K562 (cell line): ENCODE results near the gene HSD17B1. TPM values are rescaled to one million over a fixed set of nuclear protein-coding genes. Genes with fewer than 3 reads are reported as not detected.

ENCODE experiments used
- ATAC-seq: fragments of 200-7000 bp; cut with Tn5 transposase; 3 replicates; pipeline ENCODE4 v1.9.1; 2020; ENCODE audit warnings: moderate library complexity
- BruUV-seq: library from RNA; stranded (reverse); fragments of 400-500 nt; replicated peaks from 2 replicates; lab custom pipeline; 2021; lab: Mats Ljungman, UMichigan
- CTCF ChIA-PET: fragments of 300-600 bp; formaldehyde crosslinking; extraction: SDS; loops from one replicate; lab custom pipeline; 2021; ENCODE audit warnings: low intra/inter-chr PET ratio; lab: Yijun Ruan, JAX
- POLR2A ChIA-PET: fragments of 300-600, 350-650 bp; sonication (Branson Sonifier 250); formaldehyde crosslinking; extraction: SDS; loops from one replicate; lab custom pipeline; 2021; ENCODE audit warnings: antibody characterized with exemption, inconsistent platforms; lab: Yijun Ruan, JAX
- DNase-seq, 4 experiments: peaks; one replicate each; pipeline versions ENCODE4 v3.0.0 to v3.0.0-alpha.2; 2011 to 2018; ENCODE audit warnings: low spot score in 3 of 4, mixed read lengths in 3 of 4; ENCODE audit errors: extremely low read depth in 1 of 4
- FAIRE-seq: peaks from 2 replicates; lab custom pipeline; 2011; peaks lifted over from hg19 to GRCh38; lab: Jason Lieb, UNC
- H2AFZ ChIP-seq: 2 replicates; pipeline ENCODE4 v1.6.0; 2011; ENCODE audit warnings: low read depth, low read length, control low read depth, inconsistent platforms
- H3K27ac ChIP-seq: fragments of 200-600 bp; 3 replicates; pipeline ENCODE4 v1.8.0; 2011; ENCODE audit warnings: low read depth, mild to moderate bottlenecking, control low read depth, inconsistent platforms, low read length, moderate library complexity, mixed read lengths; ENCODE audit errors: extremely low read depth
- H3K27me3 ChIP-seq, 2 experiments: fragments of 300-600 bp in 1 of 2; 2 replicates in 1 of 2; 3 replicates in 1 of 2; pipeline versions ENCODE4 v1.6.0 to v1.8.0; 2011; ENCODE audit warnings: inconsistent platforms in 2 of 2, low read length in 2 of 2, mild to moderate bottlenecking in 1 of 2, mixed read lengths in 1 of 2, moderate library complexity in 1 of 2; ENCODE audit not compliant: control insufficient read depth in 2 of 2, insufficient read depth in 2 of 2
- H3K36me3 ChIP-seq: fragments of 300-600 bp; 3 replicates; pipeline ENCODE4 v1.8.0; 2011; ENCODE audit warnings: mild to moderate bottlenecking, low read length, inconsistent platforms; ENCODE audit not compliant: control insufficient read depth, insufficient read depth
- H3K4me1 ChIP-seq, 2 experiments: fragments of 200-600 bp in 1 of 2; replicated peaks in 1 of 2; 2 replicates in 1 of 2; 3 replicates in 1 of 2; pipeline versions ENCODE4 v1.5.1 to v1.8.0; 2011; ENCODE audit warnings: inconsistent platforms in 2 of 2, low read length in 2 of 2, mild to moderate bottlenecking in 1 of 2, mixed read lengths in 1 of 2, moderate library complexity in 1 of 2; ENCODE audit not compliant: control insufficient read depth in 2 of 2, insufficient read depth in 2 of 2
- H3K4me2 ChIP-seq: 2 replicates; pipeline ENCODE4 v1.6.1; 2011; ENCODE audit warnings: low read length, control low read depth, inconsistent platforms, mixed read lengths; ENCODE audit not compliant: insufficient read depth
- H3K4me3 ChIP-seq: fragments of 200-600 bp; sonication (generic), shearing (Covaris generic); 2 replicates; pipeline ENCODE4 v1.5.1; 2016; ENCODE audit warnings: control low read depth, inconsistent platforms
- H3K79me2 ChIP-seq: fragments of 200-600 bp; 3 replicates; pipeline ENCODE4 v1.8.0; 2011; ENCODE audit warnings: low read length, inconsistent platforms; ENCODE audit not compliant: control insufficient read depth, insufficient read depth
- H3K9ac ChIP-seq, 2 experiments: 2 replicates each; pipeline versions ENCODE4 v1.6.0 to v1.6.1; 2011; ENCODE audit warnings: low read depth in 2 of 2, low read length in 2 of 2, control low read depth in 1 of 2, inconsistent platforms in 1 of 2, mild to moderate bottlenecking in 1 of 2, mixed read lengths in 1 of 2; ENCODE audit not compliant: insufficient read depth in 1 of 2
- H3K9me1 ChIP-seq: one replicate; pipeline ENCODE4 v1.6.0; 2011; ENCODE audit warnings: inconsistent platforms, mild to moderate bottlenecking, low read length, moderate library complexity; ENCODE audit not compliant: control insufficient read depth, insufficient read depth
- H3K9me3 ChIP-seq: replicated peaks from 2 replicates; pipeline ENCODE4 v1.5.1; 2011; ENCODE audit warnings: low read depth, low read length, inconsistent platforms; ENCODE audit not compliant: control insufficient read depth, insufficient read depth
- H4K20me1 ChIP-seq: replicated peaks from 2 replicates; pipeline ENCODE4 v1.6.1; 2011; ENCODE audit warnings: low read length, inconsistent platforms, mixed read lengths; ENCODE audit not compliant: control insufficient read depth, insufficient read depth
- CAMTA2 ChIP-seq: fragments of 250-450 bp; sonication (Bioruptor Pico); conservative IDR thresholded peaks from 2 replicates; pipeline ENCODE4 v1.5.1; 2022
- HNRNPL ChIP-seq: fragments of 200-400 bp; formaldehyde crosslinking; IDR thresholded peaks from 2 replicates; pipeline ENCODE4 v1.6.1; 2017; ENCODE audit warnings: low read depth, mild to moderate bottlenecking, low read length
- POU5F1 ChIP-seq: fragments of 150-350 bp; IDR thresholded peaks from 2 replicates; pipeline ENCODE4 v1.6.1; 2014; ENCODE audit warnings: borderline replicate concordance, low read length, low read depth, mild to moderate bottlenecking; ENCODE audit not compliant: partially characterized antibody
- TCF7 ChIP-seq: sonication (generic); IDR thresholded peaks from 2 replicates; pipeline ENCODE4 v1.6.1; 2016; ENCODE audit warnings: antibody characterized with exemption, borderline replicate concordance
- ZNF23 ChIP-seq: fragments of 250-450 bp; sonication (Bioruptor Pico); IDR thresholded peaks from 2 replicates; pipeline ENCODE4 v1.4.0; 2020; ENCODE audit warnings: mild to moderate bottlenecking
- ZNF764 ChIP-seq: fragments of 250-450 bp; sonication (Bioruptor Pico); IDR thresholded peaks from 2 replicates; pipeline ENCODE4 v1.4.0; 2020; ENCODE audit warnings: low read depth, mild to moderate bottlenecking, moderate library complexity
- whole genome bisulfite sequencing: fragments of 100-300 bp; shearing (Covaris generic); methylation state at CpG from one replicate; pipeline ENCODE4 v1.1.6; 2016; ENCODE audit warnings: low coverage, mixed read lengths; ENCODE audit not compliant: insufficient coverage; ENCODE audit errors: missing lambda C conversion rate; 5-methylcytosine and 5-hydroxymethylcytosine counted together
- in situ Hi-C: fragments of 300-500 bp; cut with MboI; formaldehyde crosslinking; loops from 4 replicates; pipeline ENCODE4 v1.15.0; 2018; ENCODE audit warnings: inconsistent platforms, mixed read lengths
- intact Hi-C: fragments of 100-400 bp; cut with micrococcal nuclease; formaldehyde crosslinking; loops from 2 replicates; pipeline ENCODE4 v1.14.2; 2022
- polyA plus RNA-seq, 8 experiments: library from polyadenylated mRNA; depleted of rRNA in 4 of 8; stranded (reverse) in 5 of 8; unstranded in 3 of 8; fragments of >200 nt; fragmentation: Nextera tagmentation in 2 of 8; fragmentation: Illumina TruSeq in 1 of 8; extraction: Ambion mirVana in 2 of 8; extraction: Trizol in 1 of 8; gene quantifications; 2 replicates each; pipeline versions ENCODE4 v1.2.1 to v1.2.3, GENCODE V29; 2011 to 2014; ENCODE audit warnings: inconsistent platforms in 1 of 8, missing spikeins in 1 of 8
- total RNA-seq, 7 experiments: library from RNA; depleted of rRNA in 6 of 7; stranded (reverse); fragments of >200 nt in 6 of 7; fragmentation: Illumina TruSeq in 2 of 7; extraction: Trizol in 2 of 7; gene quantifications; 2 replicates each; pipeline versions ENCODE4 v1.2.1 to v1.2.3, GENCODE V29; 2011 to 2021; ENCODE audit warnings: low replicate concordance in 1 of 7

Gene HSD17B1
- total and polyA plus RNA-seq, 9 of the 15 experiments (the other 6 are each of a cell fraction or from before 2014, with no cell fraction given): 0.55 to 21.1 (median 3.6) TPM

GRCh38 chr17:42525221-42525620, 27.5 kb upstream of the HSD17B1 start:
- no peaks in the 10 kb centered on the region for H4K20me1 ChIP-seq
- no peaks in the 10 kb centered on the region for H3K79me2 ChIP-seq
- ATAC-seq (no peak), FAIRE-seq (no peak), DNase-seq (no peak)
- no peaks in the 10 kb centered on the region for H3K27me3 ChIP-seq
- BruUV-seq: no TSS peak
- ChIA-PET CTCF (no interaction called here), POLR2A (interaction anchor here (0.7 to 1.6 kb wide), 4 partner anchors 11 to 208 kb away, joined by 3 to 4 read pairs (median 3); partner anchors contain the start of gene NAGLU)
- no peaks in the 10 kb centered on the region for H3K9me3 ChIP-seq
- H2AFZ ChIP-seq: no peak overlapping the region
- in situ Hi-C loops: loop anchor here (5.0 kb wide), 2 partner anchors 103 to 203 kb away; partner anchors contain the start of gene CAVIN1
- H3K4me1 ChIP-seq: peaks cover 25 to 57% of the 10 kb centered on the region in 2 experiments
- H3K9ac ChIP-seq: no peak overlapping the region
- no peak overlapping the region for H3K4me2 ChIP-seq
- no peak overlapping the region for H3K27ac ChIP-seq
- H3K9me1 ChIP-seq: no peaks in the 10 kb centered on the region
- peaks cover 33% of the 10 kb centered on the region; the same call in 2 of the 3 replicates for H3K36me3 ChIP-seq
- intact Hi-C loops: no loop called here
- H3K4me3 ChIP-seq: no peak overlapping the region
- WGBS: 50% methylated on average over 2 of the region's 2 CpGs
- TF ChIP-seq HNRNPL (no peak), POU5F1 (no peak), ZNF23 (CRISPR knock-in tag) (no peak), CAMTA2 (CRISPR knock-in tag) (no peak), TCF7 (no peak)

- Histone ChIP-seq H3K4me2 (no peak overlapping the region), H3K9ac (no peak overlapping the region), H3K27me3 (no peaks in the 10 kb centered on the region), H3K36me3 (peaks cover 25% of the 10 kb centered on the region; the same call in 2 of the 3 replicates), H2AFZ (no peak overlapping the region), H4K20me1 (no peaks in the 10 kb centered on the region), H3K9me3 (no peaks in the 10 kb centered on the region), H3K79me2 (no peaks in the 10 kb centered on the region), H3K27ac (no peak overlapping the region), H3K4me3 (no peak overlapping the region), H3K9me1 (no peaks in the 10 kb centered on the region), H3K4me1 (peaks cover 25 to 59% of the 10 kb centered on the region in 2 experiments)
- in situ Hi-C loops (loop anchor here (5.0 kb wide), 2 partner anchors 104 to 204 kb away; partner anchors contain the start of gene CAVIN1), intact Hi-C loops (no loop called here)
- no peak for TF ChIP-seq ZNF764 (CRISPR knock-in tag)
- ChIA-PET POLR2A (no interaction called here), CTCF (interaction anchor here (2.3 kb wide), 1 partner anchor 203 kb away, joined by 15 read pairs; no protein-coding TSS in a partner anchor)
- DNase-seq: no peak
- no peak for FAIRE-seq
- no TSS peak for BruUV-seq
- WGBS: 86% methylated on average over 6 of the region's 6 CpGs
- ATAC-seq: no peak
Measured at GRCh38 chr17:42526031-42526444, 26.7 kb upstream of the HSD17B1 start.
